AG08395 (cell line): ENCODE measurements around the gene AKAP13.
"Not testable (repeated sequence)": the region's sequence is repeated elsewhere in the genome, so short reads cannot be mapped to it uniquely, and the experiment has no call there.

Experiments
- DNase-seq: peaks from one replicate; pipeline ENCODE4 v3.0.0; 2012; ENCODE audit warnings: mixed read lengths, low spot score

The AKAP13 gene

DNA sequence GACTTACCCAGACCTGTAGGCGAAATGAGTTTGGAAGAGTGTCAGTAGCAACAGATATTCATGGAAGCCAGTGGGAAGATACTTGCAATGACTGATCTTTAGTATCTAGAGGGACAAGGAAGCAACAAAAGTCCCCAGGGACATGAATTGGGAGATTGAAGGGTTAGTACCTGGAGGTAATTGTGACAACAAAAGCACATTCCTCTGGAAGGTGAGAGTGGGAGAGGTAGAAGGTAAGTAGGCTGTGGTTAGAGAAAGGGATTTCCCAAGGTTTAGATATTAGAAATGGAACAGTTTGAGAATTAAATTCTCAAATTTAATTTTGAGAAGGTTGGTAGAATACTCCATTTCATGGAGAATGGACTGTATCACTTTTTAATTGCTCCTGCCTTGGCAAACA, 191.4 kb downstream of the AKAP13 start:
- DNase-seq: no peak

GRCh38 chr15:85576392-85576791, 196.0 kb downstream of the AKAP13 start:
- DNase-seq: no peak

- DNase-seq: no peak
These were observed 198.7 kb downstream of the AKAP13 start for GRCh38 chr15:85578941-85579701.

- DNase-seq: no peak
These were observed 199.7 kb downstream of the AKAP13 start for GRCh38 chr15:85579957-85580694.

DNA sequence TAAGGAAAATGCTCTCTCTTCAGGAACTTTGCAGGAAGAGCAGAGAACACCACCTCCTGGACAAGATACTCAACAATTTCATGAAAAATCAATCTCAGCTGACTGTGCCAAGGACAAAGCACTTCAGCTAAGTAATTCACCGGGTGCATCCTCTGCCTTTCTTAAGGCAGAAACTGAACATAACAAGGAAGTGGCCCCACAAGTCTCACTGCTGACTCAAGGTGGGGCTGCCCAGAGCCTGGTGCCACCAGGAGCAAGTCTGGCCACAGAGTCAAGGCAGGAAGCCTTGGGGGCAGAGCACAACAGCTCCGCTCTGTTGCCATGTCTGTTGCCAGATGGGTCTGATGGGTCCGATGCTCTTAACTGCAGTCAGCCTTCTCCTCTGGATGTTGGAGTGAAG, 200.5 kb downstream of the AKAP13 start:
- no peak for DNase-seq

DNA sequence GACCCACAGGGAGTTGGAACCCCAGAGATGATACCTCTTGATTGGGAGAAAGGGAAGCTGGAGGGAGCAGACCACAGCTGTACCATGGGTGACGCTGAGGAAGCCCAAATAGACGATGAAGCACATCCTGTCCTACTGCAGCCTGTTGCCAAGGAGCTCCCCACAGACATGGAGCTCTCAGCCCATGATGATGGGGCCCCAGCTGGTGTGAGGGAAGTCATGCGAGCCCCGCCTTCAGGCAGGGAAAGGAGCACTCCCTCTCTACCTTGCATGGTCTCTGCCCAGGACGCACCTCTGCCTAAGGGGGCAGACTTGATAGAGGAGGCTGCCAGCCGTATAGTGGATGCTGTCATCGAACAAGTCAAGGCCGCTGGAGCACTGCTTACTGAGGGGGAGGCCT, 201.1 kb downstream of the AKAP13 start:
- DNase-seq: no peak

- peak; percentile 47 for DNase-seq
These were observed 202.0 kb downstream of the AKAP13 start for GRCh38 chr15:85582131-85583079.

GRCh38 chr15:85583442-85583841, 203.0 kb downstream of the AKAP13 start:
- DNase-seq: no peak

- DNase-seq: peak; percentile 52
These were observed 203.6 kb downstream of the AKAP13 start for GRCh38 chr15:85583923-85584390.

DNA sequence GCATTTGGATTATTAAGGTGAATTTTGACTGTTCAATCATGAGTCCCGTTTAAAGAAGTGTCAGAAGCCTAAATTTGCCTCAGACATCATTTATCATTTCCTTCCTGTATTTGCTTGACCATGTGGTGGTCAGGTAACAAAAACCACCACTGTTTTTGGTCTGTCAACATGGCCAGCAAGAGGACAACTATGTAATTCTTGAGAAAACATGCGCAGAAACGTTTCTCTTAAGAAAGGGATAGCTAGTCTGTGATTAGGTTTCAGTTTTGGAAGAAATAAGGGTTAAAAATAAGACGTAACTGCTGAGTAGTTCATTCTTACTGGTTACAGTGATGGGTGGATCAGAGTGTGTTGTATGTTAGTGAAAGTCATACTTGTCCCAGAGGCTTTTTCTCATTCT, 204.5 kb downstream of the AKAP13 start:
- DNase-seq: no peak

DNA sequence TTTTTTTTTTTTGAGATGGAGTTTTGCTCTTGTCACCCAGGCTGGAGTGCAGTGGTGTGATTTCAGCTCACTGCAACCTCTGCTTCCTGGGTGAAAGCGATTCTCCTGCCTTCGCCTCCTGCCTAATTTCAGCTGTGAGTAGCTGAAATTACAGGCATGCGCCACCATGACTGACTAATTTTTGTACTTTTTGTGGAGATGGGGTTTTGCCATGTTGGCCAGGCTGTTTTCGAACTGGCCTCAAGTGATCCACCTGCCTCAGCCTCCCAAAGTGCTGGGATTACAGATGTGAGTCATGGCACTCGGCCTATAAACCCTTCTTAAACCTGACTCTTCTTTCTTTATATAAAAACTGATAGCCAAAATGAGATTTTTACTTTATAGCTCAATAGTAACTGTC, 205.8 kb downstream of the AKAP13 start:
- not testable (repeated sequence) for DNase-seq

- DNase-seq: peak; percentile 37
These were observed 207.5 kb downstream of the AKAP13 start for GRCh38 chr15:85587707-85588411.

- DNase-seq: no peak
These were observed 208.3 kb downstream of the AKAP13 start for GRCh38 chr15:85588677-85589076.

DNA sequence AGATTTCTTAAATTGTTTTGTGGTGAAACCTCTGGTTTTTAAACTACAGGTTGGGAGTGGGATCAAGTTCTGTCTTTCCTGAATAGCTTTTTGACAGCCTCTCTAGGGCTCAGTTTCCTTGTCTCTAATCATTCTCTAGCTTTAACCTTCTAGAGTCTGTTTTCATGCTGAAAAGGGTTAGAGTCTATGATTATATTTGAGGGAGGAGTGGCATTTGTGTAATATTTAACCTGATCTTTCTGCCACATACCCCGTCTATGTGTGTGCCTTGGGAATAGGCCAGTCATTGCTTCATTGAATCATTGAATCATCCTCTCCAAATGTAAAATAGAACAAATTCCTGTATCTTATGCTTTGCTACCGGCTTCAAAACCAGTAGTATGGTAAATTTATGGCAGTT, 209.4 kb downstream of the AKAP13 start:
- peak; percentile 53 for DNase-seq

GRCh38 chr15:85591622-85592021, 211.2 kb downstream of the AKAP13 start:
- no peak for DNase-seq

- DNase-seq: peak; percentile 70
These were observed 211.7 kb downstream of the AKAP13 start for GRCh38 chr15:85592148-85592547.

DNA sequence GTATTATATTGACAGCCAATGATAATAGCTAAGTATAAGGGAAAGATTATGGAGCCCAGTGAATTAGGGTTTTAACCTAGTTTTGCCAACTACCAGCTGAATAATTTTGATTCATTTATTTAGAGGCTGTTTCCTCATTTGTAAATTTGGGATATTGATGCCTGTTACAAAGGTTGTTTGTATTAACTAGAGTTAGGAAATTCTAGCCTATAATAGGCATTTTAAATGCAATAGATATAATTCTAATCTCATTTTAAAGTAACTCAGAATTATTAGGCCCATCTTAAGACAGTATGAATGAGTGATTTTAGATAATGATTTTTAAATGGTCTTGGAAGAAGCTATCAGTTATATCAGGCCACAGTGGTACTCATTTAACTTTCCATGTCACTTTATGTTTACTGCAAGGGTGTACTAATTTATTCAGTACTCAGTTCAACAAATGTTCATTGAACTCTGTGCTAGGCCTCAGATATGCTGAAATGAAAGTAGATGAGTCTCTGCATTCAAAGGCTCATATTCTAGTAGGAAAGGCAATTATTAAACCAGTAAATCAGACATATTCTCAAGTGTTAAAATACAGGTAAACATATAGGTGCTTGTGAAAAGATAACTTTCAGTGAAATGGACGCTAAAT, 213.5 kb downstream of the AKAP13 start:
- DNase-seq: no peak

DNA sequence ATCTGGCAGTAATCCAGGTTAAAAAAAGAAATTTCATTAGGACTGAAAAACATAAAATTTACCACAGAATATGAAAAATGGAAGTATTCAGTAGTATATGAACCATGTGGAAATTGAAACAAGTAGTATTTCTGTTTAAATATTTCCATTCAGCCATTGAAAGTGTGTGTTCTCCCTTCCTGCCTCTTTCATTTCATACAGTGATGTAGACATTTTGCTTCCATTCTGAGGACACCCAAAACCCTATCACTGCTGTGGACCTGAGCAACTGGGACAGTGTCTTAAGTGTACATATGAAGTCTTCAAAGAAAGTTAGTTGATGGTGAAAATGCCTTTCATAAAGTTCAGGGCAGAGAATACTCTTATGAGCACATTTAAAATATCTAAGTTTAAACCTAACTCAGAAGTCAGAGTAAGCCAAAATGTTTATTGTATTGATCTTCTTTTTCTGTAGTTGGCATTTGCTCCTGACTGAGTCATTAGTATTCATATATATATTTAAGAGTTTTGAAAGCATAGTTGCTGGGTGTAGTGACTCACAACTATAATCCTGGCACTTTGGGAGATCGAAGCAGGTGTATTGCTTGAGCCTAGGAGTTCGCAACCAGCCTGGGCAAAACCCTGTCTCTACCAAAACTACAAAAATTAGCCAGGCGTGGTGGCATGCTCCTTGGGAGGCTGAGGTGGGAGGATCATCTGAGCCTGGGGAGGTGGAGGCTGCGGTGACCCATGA, 215.6 kb downstream of the AKAP13 start:
- DNase-seq: no peak

- no peak for DNase-seq
These were observed 216.9 kb downstream of the AKAP13 start for GRCh38 chr15:85597155-85597815.

GRCh38 chr15:85598219-85598618, 217.8 kb downstream of the AKAP13 start:
- DNase-seq: no peak
